ENCODE results near the gene MINDY2.

Gene MINDY2

GRCh38 chr15:58770857-58771620, at the start of gene MINDY2:
MINDY2 (plus strand) TSS chr15:58771302; CDS start chr15:58771396, 94 bp downstream.
- peak; percentile 95 for DNase-seq

GRCh38 chr15:58724466-58724865, 46.6 kb upstream of the MINDY2 start:
- DNase-seq: no peak

- no peak for DNase-seq
Observed at GRCh38 chr15:58726867-58727266, 44.2 kb upstream of the MINDY2 start.

GRCh38 chr15:58731756-58732535, 39.2 kb upstream of the MINDY2 start:
- no peak for DNase-seq

GRCh38 chr15:58732625-58733363, 38.3 kb upstream of the MINDY2 start:
- no peak for DNase-seq

GRCh38 chr15:58734859-58735258, 36.2 kb upstream of the MINDY2 start:
- DNase-seq: no peak

GRCh38 chr15:58736018-58736643, 35.0 kb upstream of the MINDY2 start:
- no peak for DNase-seq

GRCh38 chr15:58737298-58737697, 33.8 kb upstream of the MINDY2 start:
- no peak for DNase-seq

- DNase-seq: no peak
Observed at GRCh38 chr15:58738046-58738707, 32.9 kb upstream of the MINDY2 start.

GRCh38 chr15:58740436-58740835, 30.7 kb upstream of the MINDY2 start:
- no peak for DNase-seq

- no peak for DNase-seq
Observed at GRCh38 chr15:58741032-58741431, 30.1 kb upstream of the MINDY2 start.

- no peak for DNase-seq
Observed at GRCh38 chr15:58742022-58742813, 28.9 kb upstream of the MINDY2 start.

GRCh38 chr15:58742819-58743502, 28.1 kb upstream of the MINDY2 start:
- no peak for DNase-seq

- DNase-seq: no peak
Observed at GRCh38 chr15:58746174-58746573, 24.9 kb upstream of the MINDY2 start.

GRCh38 chr15:58748040-58748851, 22.9 kb upstream of the MINDY2 start:
- DNase-seq: no peak

- DNase-seq: no peak
Observed at GRCh38 chr15:58748852-58749531, 22.1 kb upstream of the MINDY2 start.

GRCh38 chr15:58749532-58750337, 21.4 kb upstream of the MINDY2 start, which contains the start of gene ADAM10:
ADAM10 (minus strand) TSS chr15:58749707; CDS start chr15:58749534, 173 bp downstream.
- DNase-seq: peak; percentile 96

GRCh38 chr15:58752716-58753115, 18.4 kb upstream of the MINDY2 start:
- no peak for DNase-seq
